ENCODE measurements around the gene RASSF6.

RASSF6 gene

DNA sequence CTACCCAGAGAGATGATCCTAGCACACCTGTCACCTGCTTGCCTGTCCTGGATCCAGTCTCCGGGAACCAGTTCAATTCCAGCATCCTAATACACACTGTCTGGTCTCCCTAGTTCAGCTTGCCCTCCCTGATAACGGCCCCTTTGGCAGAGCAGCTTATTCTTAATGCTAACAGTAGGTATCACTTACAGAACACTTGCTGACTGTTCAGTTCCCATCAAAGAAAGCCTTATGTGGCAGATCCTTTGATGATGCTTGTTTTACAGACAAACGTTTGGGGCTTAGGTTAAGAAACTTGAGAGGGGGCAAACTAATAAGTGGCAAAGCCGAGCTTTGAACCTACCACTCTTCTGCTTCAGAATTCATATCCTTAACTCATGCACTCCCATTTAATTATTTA lies 890 bp downstream of the RASSF6 start:
- TF ChIP-seq, protein P1, sequence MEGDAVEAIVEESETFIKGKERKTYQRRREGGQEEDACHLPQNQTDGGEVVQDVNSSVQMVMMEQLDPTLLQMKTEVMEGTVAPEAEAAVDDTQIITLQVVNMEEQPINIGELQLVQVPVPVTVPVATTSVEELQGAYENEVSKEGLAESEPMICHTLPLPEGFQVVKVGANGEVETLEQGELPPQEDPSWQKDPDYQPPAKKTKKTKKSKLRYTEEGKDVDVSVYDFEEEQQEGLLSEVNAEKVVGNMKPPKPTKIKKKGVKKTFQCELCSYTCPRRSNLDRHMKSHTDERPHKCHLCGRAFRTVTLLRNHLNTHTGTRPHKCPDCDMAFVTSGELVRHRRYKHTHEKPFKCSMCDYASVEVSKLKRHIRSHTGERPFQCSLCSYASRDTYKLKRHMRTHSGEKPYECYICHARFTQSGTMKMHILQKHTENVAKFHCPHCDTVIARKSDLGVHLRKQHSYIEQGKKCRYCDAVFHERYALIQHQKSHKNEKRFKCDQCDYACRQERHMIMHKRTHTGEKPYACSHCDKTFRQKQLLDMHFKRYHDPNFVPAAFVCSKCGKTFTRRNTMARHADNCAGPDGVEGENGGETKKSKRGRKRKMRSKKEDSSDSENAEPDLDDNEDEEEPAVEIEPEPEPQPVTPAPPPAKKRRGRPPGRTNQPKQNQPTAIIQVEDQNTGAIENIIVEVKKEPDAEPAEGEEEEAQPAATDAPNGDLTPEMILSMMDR (IDR thresholded peaks at IDR 0.05), result no peak

DNA sequence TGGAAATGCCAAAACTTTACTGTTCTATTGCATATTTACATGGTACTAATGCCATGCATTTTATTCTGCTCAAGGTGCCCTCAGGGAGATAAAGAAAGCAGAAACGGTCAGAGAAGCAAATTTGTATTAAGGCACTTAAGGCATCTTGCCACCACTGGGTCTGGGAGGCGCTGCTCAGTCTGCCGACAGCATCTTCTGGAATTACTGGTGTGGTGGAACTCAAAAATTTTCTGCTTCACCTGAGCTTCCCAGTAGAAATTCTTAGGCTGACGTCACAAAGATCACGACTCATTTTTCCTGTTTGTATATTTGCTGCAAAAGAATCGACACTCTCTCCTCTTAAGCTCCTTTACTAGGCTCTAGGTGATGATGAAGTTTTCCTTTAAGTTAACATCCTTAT lies 3.0 kb downstream of the RASSF6 start:
- TF ChIP-seq, protein P1 (IDR thresholded peaks at IDR 0.05), result no peak

DNA sequence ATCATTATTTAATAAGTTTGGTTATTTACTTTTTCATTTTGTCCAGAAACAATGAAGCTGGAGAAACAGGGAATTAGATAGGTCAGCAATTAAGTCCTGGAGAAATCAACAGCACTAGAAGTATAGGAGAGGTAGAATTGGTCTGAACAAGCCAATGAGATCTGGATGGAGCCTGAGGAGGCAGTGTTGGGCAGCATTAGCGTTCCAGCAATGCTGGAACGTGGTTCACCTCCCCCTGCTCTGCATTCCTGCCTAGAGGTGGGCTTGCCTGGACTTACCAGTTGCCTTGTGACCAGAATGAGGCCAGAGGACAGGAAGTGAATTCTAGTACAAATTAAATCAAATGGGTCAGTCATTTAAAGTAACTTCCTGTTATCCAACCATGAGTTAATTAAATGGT lies 4.6 kb downstream of the RASSF6 start:
- TF ChIP-seq, protein P1 (IDR thresholded peaks at IDR 0.05), result no peak

DNA sequence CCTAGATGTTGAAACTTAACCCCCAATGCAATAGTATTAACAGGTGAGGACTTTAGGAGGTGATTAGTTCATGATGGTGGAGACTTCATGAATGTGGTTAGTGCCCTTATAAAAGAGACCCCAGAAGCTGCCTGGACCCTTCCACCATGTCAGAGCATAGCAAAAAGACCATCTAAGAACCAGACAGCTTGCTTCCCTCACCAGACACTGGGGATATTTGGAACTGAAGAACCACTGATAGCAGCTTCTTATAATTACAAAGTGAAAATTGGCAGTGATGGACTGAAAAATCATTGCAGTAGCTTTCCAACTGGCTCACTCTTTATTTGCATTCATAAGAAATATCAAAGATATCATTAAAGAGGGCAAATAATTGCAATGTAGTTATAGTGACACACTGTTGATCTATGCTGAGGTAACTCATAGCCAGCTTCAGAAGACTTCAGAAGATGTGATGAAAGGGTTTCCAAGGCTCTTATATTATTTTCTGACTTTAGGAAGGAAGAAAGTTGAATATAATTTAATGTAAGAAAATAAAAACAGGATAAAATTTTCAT lies 5.8 kb downstream of the RASSF6 start:
- TF ChIP-seq, protein P1 (IDR thresholded peaks at IDR 0.05), result no peak

DNA sequence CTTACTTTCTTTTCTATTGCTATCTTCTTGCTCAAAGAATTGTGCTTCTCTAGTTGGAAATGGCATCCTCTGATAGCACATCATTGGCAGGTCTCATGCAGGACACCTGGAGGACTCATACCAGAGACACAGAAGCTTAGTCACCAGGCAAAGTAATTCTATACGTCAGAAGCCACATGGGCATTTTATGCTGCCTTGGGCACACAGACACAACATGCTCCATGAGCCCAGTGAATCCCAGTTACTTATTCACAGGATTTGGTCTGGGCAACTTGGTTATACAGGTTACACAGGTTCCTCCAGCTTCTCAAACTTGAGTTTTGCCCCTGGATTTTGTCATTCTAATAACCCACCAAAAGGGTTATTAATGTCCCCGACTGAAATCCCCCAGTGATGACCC lies 7.1 kb downstream of the RASSF6 start:
- TF ChIP-seq, protein P1 (IDR thresholded peaks at IDR 0.05), result no peak

DNA sequence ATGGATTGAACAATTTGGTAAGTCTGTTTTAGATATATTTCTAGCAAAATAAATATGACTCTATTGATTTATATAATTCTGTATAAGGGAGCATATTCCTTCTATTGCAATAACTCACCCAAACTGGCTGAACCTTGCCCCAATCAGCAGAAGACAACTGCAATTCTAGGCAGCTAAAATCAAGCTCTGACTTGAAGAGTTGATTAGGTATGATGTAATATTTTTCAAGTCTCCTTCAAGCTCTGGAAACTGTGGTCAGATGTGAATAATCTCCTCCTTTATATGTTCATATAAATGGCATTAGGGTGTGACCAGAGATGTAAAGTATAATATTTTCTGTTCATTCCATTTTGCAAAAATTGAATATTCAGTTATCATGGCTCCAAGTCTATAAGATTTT lies 8.2 kb downstream of the RASSF6 start:
- TF ChIP-seq, protein P1 (IDR thresholded peaks at IDR 0.05), result no peak

DNA sequence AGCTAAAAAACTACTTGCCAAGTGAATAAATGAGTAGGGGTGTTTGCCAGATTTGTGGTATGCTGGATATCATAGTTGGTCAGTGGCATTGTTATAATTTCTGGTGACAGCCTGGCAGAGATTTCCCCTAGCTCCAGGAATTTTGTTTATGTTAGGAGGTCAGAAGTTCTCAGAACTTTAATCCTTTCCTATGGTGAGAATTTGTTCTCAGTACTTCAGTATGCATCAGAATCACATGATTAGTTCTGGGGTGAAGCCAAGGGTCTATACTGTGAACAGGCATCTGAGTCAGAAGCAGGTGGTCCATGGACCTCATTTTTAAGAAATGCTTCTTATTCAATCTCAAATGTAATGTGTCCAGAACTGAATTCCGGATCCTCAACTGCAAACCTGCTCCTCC lies 10.5 kb downstream of the RASSF6 start:
- TF ChIP-seq, protein P1 (IDR thresholded peaks at IDR 0.05), result no peak
